Endothelial cell of umbilical vein (primary cell): ENCODE data around the gene TOX2. TPM values are rescaled to one million over a fixed set of nuclear protein-coding genes. Genes with fewer than 3 reads are reported as not detected.

Experiments
- BruUV-seq: library from RNA; stranded (reverse); fragments of 400-500 nt; replicated peaks from 2 replicates; lab custom pipeline; 2021; lab: Mats Ljungman, UMichigan
- CTCF ChIA-PET: fragments of 300-600, 350-600 bp; sonication (Branson Sonifier 250); formaldehyde crosslinking; loops from one replicate; lab custom pipeline; 2021; ENCODE audit warnings: antibody characterized with exemption, inconsistent platforms; lab: Charles Lee
- POLR2A ChIA-PET: fragments of 300-600, 350-600 bp; sonication (Branson Sonifier 250); formaldehyde crosslinking; loops from one replicate; lab custom pipeline; 2021; ENCODE audit warnings: antibody characterized with exemption, inconsistent platforms; lab: Charles Lee
- DNase-seq: peaks from one replicate; pipeline ENCODE4 v3.0.0-alpha.2; 2011; ENCODE audit warnings: low read depth, low spot score
- FAIRE-seq: peaks from 2 replicates; lab custom pipeline; 2011; peaks lifted over from hg19 to GRCh38; lab: Jason Lieb, UNC
- H2AFZ ChIP-seq: 2 replicates; pipeline ENCODE4 v1.6.0; 2012; ENCODE audit warnings: low read depth, low read length, control low read depth, inconsistent platforms
- H3K27ac ChIP-seq: 2 replicates; pipeline ENCODE4 v1.5.1; 2011; ENCODE audit warnings: low read depth, mild to moderate bottlenecking, control low read depth, low read length, moderate library complexity; ENCODE audit not compliant: insufficient read depth
- H3K27me3 ChIP-seq, 2 experiments: 2 replicates each; pipeline versions ENCODE4 v1.6.0 to v1.6.1; 2011; ENCODE audit warnings: low read length in 2 of 2, mixed read lengths in 1 of 2; ENCODE audit not compliant: control insufficient read depth in 2 of 2, insufficient read depth in 2 of 2
- H3K36me3 ChIP-seq, 2 experiments: 2 replicates in 1 of 2; 3 replicates in 1 of 2; pipeline ENCODE4 v1.5.1; 2011; ENCODE audit warnings: low read length in 2 of 2, mild to moderate bottlenecking in 1 of 2, moderate library complexity in 1 of 2; ENCODE audit not compliant: control insufficient read depth in 2 of 2, insufficient read depth in 2 of 2; ENCODE audit errors: extremely low read depth in 1 of 2
- H3K4me1 ChIP-seq: 3 replicates; pipeline ENCODE4 v1.5.1; 2011; ENCODE audit warnings: mild to moderate bottlenecking, low read length; ENCODE audit not compliant: control insufficient read depth, insufficient read depth; ENCODE audit errors: extremely low read depth
- H3K4me2 ChIP-seq: 2 replicates; pipeline ENCODE4 v1.6.1; 2011; ENCODE audit warnings: low read length, control low read depth, mixed read lengths; ENCODE audit not compliant: insufficient read depth
- H3K4me3 ChIP-seq, 3 experiments: fragments of 200-600 bp in 1 of 3; sonication (generic), shearing (Covaris generic) in 1 of 3; replicated peaks in 1 of 3; 2 replicates each; pipeline ENCODE4 v1.5.1; 2011 to 2016; ENCODE audit warnings: control low read depth in 3 of 3, low read length in 3 of 3, mild to moderate bottlenecking in 2 of 3, inconsistent platforms in 1 of 3, low read depth in 1 of 3, moderate library complexity in 1 of 3; ENCODE audit not compliant: insufficient read depth in 1 of 3
- H3K79me2 ChIP-seq: 2 replicates; pipeline ENCODE4 v1.6.0; 2012; ENCODE audit warnings: low read length, inconsistent platforms; ENCODE audit not compliant: control insufficient read depth, insufficient read depth
- H3K9ac ChIP-seq: replicated peaks from 2 replicates; pipeline ENCODE3; 2011; ENCODE audit warnings: low read length, control low read depth; ENCODE audit not compliant: insufficient read depth; ENCODE audit errors: extremely low read depth
- H3K9me1 ChIP-seq: replicated peaks from 3 replicates; pipeline ENCODE4 v1.6.0; 2011; ENCODE audit warnings: mild to moderate bottlenecking, low read length; ENCODE audit not compliant: control insufficient read depth, insufficient read depth; ENCODE audit errors: extremely low read depth
- H3K9me3 ChIP-seq: replicated peaks from 2 replicates; pipeline ENCODE4 v1.5.1; 2012; ENCODE audit warnings: low read length, inconsistent platforms; ENCODE audit not compliant: control insufficient read depth, insufficient read depth
- H4K20me1 ChIP-seq: replicated peaks from 2 replicates; pipeline ENCODE3; 2011; ENCODE audit warnings: mild to moderate bottlenecking, low read length; ENCODE audit not compliant: control insufficient read depth, insufficient read depth; ENCODE audit errors: extremely low read depth
- EZH2 ChIP-seq: IDR thresholded peaks from 2 replicates; pipeline ENCODE4 v1.6.1; 2012; ENCODE audit warnings: borderline replicate concordance, low read depth, mild to moderate bottlenecking, moderate library complexity, low read length, inconsistent platforms; ENCODE audit not compliant: severe bottlenecking
- FOS ChIP-seq: IDR thresholded peaks from 2 replicates; pipeline ENCODE4 v1.6.1; 2011; ENCODE audit warnings: mild to moderate bottlenecking, low read length, moderate library complexity, borderline replicate concordance; ENCODE audit not compliant: insufficient read depth
- GATA2 ChIP-seq: IDR thresholded peaks from 2 replicates; pipeline ENCODE4 v1.7.0; 2011; ENCODE audit warnings: low read depth, mild to moderate bottlenecking, moderate library complexity, mixed read lengths, low read length; ENCODE audit not compliant: insufficient read length, insufficient read depth
- JUN ChIP-seq: IDR thresholded peaks from 2 replicates; pipeline ENCODE4 v1.6.1; 2011; ENCODE audit warnings: borderline replicate concordance, low read depth; ENCODE audit not compliant: insufficient read length, insufficient read depth
- MYC ChIP-seq: IDR thresholded peaks from one replicate; pipeline ENCODE4 v1.6.1; 2011; ENCODE audit warnings: mild to moderate bottlenecking, low read depth, low read length
- POLR2A ChIP-seq: IDR thresholded peaks from 2 replicates; pipeline ENCODE4 v1.6.1; 2012; ENCODE audit warnings: low read depth, mild to moderate bottlenecking, control low read depth, low read length
- POLR2AphosphoS5 ChIP-seq: IDR thresholded peaks from 2 replicates; pipeline ENCODE4 v1.6.1; 2012; ENCODE audit warnings: low read depth, mild to moderate bottlenecking, control low read depth, low read length, moderate library complexity; ENCODE audit not compliant: insufficient read depth
- dilution Hi-C: fragments of 300-500 bp; cut with MboI; formaldehyde crosslinking; loops from one replicate; pipeline ENCODE4 v1.15.0; 2019; ENCODE audit warnings: low sequenced_read_pairs; ENCODE audit not compliant: extremely low pct_ligation_motif_present
- intact Hi-C: fragments of 100-400 bp; cut with micrococcal nuclease; formaldehyde crosslinking; loops from one replicate; pipeline ENCODE4 v1.10.0; 2022
- polyA plus RNA-seq, 4 experiments: library from polyadenylated mRNA; depleted of rRNA in 3 of 4; stranded (reverse) in 3 of 4; unstranded in 1 of 4; fragments of >200 nt; gene quantifications; 2 replicates each; pipeline versions ENCODE4 v1.2.1 to v1.2.3, GENCODE V29; 2011 to 2012; ENCODE audit warnings: missing spikeins in 1 of 4
- total RNA-seq: library from RNA; stranded (reverse); gene quantifications from 2 replicates; pipeline ENCODE4 v1.2.3, GENCODE V29; 2021
- TF ChIP-seq, protein P1 (sequence below), 2 donors: IDR thresholded peaks; 1 replicate in 1 of 2; 2 replicates in 1 of 2; pipeline ENCODE4 v1.5.1; 2011; ENCODE audit warnings: low read length in 2 of 2, mild to moderate bottlenecking in 2 of 2, moderate library complexity in 2 of 2, control low read depth in 1 of 2, inconsistent platforms in 1 of 2, low read depth in 1 of 2; ENCODE audit not compliant: insufficient read depth in 1 of 2; ENCODE audit errors: extremely low read depth in 1 of 2
- TF ChIP-seq, protein P2 (sequence below): IDR thresholded peaks from 2 replicates; pipeline ENCODE4 v1.6.1; 2011; ENCODE audit not compliant: insufficient read depth, insufficient read length

TOX2 gene
- total and polyA plus RNA-seq, 2 donors (not counting 3 experiments of a cell fraction or from before 2014, with no cell fraction given), result 7.0 to 18.6 TPM

GRCh38 chr20:44084439-44084838 is 169.8 kb downstream of the TOX2 start:
- FAIRE-seq (no peak), DNase-seq (no peak)
- Histone ChIP-seq H3K9ac (no peak overlapping the region), H3K4me3 (no peak overlapping the region), H2AFZ (no peak overlapping the region), H3K9me3 (no peaks in the 10 kb centered on the region), H3K79me2 (no peaks in the 10 kb centered on the region), H3K9me1 (no peaks in the 10 kb centered on the region), H3K27me3 (no peaks in the 10 kb centered on the region), H3K27ac (no peak overlapping the region), H3K4me1 (no peaks in the 10 kb centered on the region), H4K20me1 (no peaks in the 10 kb centered on the region), H3K4me2 (no peak overlapping the region), H3K36me3 (no peaks in the 10 kb centered on the region)
- intact Hi-C loops (no loop called here), dilution Hi-C loops (no loop called here)
- CTCF ChIA-PET, result interaction anchor here (1.5 to 7.6 kb wide), 3 partner anchors 332 to 636 kb away, joined by 6 to 191 read pairs (median 50); no protein-coding TSS in a partner anchor
- no peak for TF ChIP-seq FOS
- TF ChIP-seq POLR2AphosphoS5, result no peak
- TF ChIP-seq, protein P1, sequence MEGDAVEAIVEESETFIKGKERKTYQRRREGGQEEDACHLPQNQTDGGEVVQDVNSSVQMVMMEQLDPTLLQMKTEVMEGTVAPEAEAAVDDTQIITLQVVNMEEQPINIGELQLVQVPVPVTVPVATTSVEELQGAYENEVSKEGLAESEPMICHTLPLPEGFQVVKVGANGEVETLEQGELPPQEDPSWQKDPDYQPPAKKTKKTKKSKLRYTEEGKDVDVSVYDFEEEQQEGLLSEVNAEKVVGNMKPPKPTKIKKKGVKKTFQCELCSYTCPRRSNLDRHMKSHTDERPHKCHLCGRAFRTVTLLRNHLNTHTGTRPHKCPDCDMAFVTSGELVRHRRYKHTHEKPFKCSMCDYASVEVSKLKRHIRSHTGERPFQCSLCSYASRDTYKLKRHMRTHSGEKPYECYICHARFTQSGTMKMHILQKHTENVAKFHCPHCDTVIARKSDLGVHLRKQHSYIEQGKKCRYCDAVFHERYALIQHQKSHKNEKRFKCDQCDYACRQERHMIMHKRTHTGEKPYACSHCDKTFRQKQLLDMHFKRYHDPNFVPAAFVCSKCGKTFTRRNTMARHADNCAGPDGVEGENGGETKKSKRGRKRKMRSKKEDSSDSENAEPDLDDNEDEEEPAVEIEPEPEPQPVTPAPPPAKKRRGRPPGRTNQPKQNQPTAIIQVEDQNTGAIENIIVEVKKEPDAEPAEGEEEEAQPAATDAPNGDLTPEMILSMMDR (IDR thresholded peaks at IDR 0.05; ENCODE audit: extremely low read depth in 1 of 2, insufficient read depth in 1 of 2, low read depth in 1 of 2, low read length in 2 of 2), result no peak
- TF ChIP-seq EZH2, result no peak
- no peak for TF ChIP-seq POLR2A
- TF ChIP-seq GATA2, result no peak
- POLR2A ChIA-PET, result no interaction called here
- no TSS peak for BruUV-seq

DNA sequence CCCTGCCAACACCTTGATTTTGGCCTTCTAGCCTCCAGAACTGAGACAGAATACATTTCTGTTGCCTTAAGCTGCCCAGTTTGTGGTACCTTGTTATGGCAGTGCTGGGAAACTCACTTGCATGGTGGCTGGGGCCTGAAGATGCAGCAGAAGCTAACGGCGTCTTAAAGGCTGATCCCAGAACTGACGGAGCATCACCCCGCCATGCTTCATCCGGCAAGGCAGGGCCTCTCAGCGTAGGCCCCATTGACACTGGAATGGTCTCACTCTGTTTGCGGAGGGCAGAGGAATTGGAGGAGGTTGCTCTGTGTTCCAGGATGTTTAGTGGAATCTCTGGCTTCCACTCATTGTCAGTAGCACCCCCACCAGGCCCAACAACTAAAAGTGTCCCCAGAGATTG is 170.2 kb downstream of the TOX2 start:
- Histone ChIP-seq H2AFZ (no peak overlapping the region), H3K27me3 (no peaks in the 10 kb centered on the region), H3K4me1 (no peaks in the 10 kb centered on the region), H3K27ac (no peak overlapping the region), H3K4me3 (no peak overlapping the region), H3K4me2 (no peak overlapping the region), H3K79me2 (no peaks in the 10 kb centered on the region), H4K20me1 (no peaks in the 10 kb centered on the region), H3K9me3 (no peaks in the 10 kb centered on the region), H3K9me1 (no peaks in the 10 kb centered on the region), H3K36me3 (no peaks in the 10 kb centered on the region), H3K9ac (no peak overlapping the region)
- dilution Hi-C loops (no loop called here), intact Hi-C loops (no loop called here)
- no peak for TF ChIP-seq POLR2AphosphoS5
- TF ChIP-seq, protein P1 (IDR thresholded peaks at IDR 0.05; ENCODE audit: extremely low read depth in 1 of 2, insufficient read depth in 1 of 2, low read depth in 1 of 2, low read length in 2 of 2), result no peak
- TF ChIP-seq, protein P2, sequence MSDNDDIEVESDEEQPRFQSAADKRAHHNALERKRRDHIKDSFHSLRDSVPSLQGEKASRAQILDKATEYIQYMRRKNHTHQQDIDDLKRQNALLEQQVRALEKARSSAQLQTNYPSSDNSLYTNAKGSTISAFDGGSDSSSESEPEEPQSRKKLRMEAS, result no peak
- TF ChIP-seq FOS, result no peak
- no peak for TF ChIP-seq POLR2A
- no peak for TF ChIP-seq JUN
- TF ChIP-seq EZH2, result no peak
- no peak for TF ChIP-seq MYC
- no peak for TF ChIP-seq GATA2
- ChIA-PET CTCF (no interaction called here), POLR2A (no interaction called here)
- no peak for DNase-seq
- no peak for FAIRE-seq
- BruUV-seq, result no TSS peak
